Raji (cell line): ENCODE measurements around the gene TBC1D8B.

Source experiments
- POLR2A ChIP-seq: IDR thresholded peaks from 2 replicates; pipeline ENCODE4 v1.6.1; 2011; ENCODE audit warnings: low read depth, low read length, control low read depth; ENCODE audit not compliant: insufficient read depth

The TBC1D8B gene

DNA sequence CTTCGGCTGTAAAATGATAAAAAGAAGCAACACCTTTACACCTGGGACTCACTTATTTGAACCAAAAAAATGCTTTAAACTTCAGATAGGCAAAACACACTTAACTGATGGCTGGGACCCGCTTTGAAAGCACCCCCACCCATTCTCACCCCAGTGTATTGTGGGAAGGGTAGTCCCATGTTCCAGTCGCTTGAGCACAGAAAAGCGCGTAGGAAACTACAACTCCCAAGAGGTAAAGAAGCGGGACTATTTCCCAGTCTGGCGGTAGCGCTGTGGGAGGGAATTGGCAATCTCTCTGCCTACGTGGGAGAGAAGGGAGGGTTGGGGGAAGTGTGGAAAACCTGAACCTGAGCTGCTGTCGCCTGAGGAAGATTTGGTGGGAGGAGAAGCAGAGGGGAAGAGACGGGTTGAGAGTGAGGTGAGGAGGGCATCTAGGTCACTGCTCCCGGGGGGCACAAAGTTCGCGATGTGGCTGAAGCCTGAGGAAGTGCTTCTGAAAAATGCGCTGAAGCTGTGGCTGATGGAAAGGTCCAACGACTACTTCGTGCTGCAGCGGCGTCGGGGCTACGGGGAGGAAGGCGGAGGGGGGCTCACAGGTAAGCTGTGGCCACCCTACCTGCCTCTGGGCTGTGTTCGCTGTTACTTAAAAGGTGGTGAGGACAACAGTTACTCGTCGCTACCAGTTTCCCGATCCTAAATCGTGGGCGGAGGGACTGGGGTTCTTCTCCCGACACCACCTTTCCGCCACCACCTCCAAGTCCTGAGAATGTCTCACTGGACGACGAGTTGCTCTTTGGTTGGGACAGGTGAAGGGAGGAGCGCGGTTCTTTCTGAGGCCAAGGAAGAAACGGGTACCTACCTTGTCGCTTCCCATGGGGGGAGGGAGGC is at the start of gene TBC1D8B:
TSS of gene TBC1D8B (plus strand) at position 286 of the 888 bp plus-strand sequence. CDS start at position 467, 181 bp downstream.
- TF ChIP-seq POLR2A = peak; percentile 71

DNA sequence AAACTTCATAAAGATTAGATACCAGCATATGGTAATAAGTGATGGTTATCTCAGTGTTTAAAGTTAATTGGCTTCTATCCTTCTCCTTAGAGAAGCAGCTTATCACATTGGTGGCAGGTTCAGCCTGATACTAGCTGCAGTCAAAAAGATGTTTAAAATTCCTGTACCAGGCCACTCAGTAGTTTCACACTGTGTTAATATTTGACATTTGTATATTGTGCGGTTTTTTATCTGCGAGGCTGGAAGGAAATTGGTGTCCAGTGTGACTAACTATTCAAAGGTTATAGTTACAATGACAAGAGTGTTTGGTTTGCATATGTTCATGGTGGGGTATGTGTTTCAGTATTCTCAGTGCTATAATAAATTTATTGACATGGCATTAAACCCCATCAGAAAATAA is 27.5 kb upstream of the TBC1D8B start:
- no peak for TF ChIP-seq POLR2A

DNA sequence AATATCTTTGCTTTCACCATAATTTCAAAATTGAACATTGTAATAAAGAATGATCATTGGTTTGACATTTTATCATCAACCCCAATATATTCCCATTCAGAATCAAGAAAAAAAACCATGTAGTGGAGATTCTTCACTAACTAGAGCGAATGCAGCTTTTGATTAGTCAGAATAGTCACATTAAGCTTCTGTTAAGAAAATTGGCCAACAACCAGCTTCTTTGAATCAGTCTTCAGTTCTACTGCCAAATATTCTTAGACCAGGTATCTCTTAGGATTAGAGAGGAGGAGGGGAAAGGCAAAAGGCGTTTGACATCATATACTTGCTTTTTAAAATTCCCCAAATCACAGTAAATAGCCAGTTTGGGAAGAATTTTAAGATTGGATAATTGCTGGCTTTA is 22.2 kb upstream of the TBC1D8B start:
- TF ChIP-seq POLR2A = no peak

DNA sequence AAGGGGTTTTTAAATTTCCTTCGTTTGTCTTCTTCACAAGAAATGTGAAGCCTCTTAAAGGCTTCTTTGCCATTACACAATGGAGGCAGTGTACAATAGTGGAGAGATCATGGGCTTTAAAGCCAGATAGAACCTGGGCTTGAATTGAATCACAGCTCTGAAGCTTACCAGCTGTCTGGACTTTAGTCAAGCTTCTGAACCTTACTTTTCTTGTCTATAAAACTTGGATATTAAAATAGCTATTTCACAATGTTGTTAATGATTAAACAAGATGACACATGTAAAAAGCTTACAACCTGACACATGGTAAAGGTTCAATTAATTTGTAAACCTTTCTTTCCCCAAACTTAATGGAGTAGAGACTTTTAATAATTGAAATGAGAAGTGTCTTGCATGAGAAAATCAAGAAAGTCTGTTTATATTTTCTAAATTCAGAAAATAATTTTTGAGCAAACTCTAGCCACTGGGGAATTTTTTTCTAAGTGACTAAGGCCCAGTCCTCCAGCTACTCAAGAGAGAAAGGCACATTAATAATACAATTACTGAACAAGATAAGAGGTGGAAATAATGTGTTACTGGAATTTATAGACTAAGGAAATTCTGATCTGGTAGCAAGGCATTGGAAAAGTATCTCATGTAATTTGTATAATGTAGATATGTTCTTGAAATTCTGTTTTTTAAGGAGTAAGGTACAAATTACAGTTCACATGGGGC is 21.7 kb upstream of the TBC1D8B start:
- no peak for TF ChIP-seq POLR2A

DNA sequence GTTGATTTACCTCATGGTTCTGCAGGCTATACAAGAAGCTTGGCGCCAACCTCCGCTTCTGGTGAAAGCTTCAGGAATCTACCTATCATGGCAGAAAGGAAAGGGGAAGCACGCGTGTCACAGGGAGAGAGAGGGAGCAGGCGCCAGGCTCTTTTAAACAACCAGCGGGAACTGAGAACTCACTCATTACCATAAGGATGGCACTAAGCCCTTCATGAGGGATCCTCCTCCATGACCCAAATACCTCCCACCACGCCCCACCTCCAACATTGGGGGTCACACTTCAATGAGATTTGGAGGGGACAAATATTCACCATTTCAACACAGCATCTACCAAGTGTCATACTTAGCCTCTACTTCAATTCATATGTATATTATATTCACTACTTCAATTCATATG is 18.8 kb upstream of the TBC1D8B start:
- no peak for TF ChIP-seq POLR2A

DNA sequence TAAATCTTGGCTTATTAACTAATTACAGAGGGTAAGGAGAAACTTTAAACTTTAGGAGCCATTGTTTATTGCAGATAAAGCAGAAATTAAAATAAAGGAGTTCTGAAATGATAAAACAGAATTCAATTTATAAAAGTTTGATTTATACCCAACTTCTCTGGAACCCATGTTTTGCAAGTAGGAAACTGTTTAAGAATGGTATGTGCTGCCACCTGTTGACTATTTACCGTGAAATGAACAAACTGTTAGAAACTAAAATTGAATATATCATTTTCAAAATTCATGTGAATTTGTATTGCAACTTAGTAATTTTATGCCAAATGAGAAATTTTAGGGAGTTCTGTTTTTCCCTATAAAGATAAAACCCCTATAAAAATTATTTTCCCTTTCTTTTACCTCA is 11.0 kb upstream of the TBC1D8B start:
- no peak for TF ChIP-seq POLR2A

DNA sequence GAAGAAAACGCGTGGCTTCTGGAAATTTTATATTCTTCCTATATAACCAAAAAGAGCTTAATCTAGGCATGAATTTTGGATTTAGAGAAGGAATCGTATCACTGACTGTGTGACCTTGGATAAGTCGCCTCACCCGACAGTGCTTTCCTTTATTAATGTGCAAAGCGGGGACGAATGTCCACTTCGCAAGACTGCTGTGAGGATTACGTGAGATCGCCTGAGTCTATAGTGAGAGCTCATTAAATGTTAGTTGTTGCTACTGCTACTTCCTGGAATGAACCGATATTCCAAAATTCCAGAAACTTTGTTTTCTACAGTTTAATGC is 448 bp upstream of the TBC1D8B start:
- no peak for TF ChIP-seq POLR2A

DNA sequence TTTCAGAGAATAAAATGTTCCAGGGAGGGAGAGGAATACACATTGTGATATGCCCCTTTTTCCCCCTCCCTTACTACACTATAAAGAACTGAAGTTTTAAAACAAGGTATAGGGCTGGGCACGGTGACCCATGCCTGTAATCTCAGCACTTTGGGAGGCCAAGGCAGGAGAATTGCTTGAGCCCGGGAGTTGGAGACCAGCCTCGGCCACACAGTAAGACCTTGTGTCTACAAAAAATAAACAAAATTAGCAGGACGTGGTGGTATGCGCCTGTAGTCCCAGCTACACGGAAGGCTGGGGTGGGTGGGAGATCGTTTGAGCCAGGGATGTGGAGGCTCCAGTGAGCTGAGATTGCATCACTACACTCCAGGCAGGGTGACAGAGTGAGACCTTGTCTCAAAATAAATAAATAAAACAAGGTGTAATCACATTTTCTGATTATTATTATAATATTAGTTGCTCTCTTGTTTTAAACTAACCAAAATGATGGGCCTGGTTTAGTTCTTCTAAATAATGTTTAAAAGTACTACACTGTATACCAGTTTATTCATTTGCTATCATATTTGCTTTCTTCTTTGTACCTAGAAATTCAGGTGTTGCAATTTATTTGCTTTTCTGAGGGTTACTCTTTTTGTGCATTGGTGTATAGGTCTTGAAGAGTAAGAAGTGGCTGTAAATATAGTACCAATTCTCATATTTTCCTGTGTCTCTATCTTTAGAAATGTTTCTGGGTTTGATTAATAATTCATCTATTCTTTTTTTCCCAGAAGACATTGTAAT is 8.8 kb downstream of the TBC1D8B start:
- no peak for TF ChIP-seq POLR2A

DNA sequence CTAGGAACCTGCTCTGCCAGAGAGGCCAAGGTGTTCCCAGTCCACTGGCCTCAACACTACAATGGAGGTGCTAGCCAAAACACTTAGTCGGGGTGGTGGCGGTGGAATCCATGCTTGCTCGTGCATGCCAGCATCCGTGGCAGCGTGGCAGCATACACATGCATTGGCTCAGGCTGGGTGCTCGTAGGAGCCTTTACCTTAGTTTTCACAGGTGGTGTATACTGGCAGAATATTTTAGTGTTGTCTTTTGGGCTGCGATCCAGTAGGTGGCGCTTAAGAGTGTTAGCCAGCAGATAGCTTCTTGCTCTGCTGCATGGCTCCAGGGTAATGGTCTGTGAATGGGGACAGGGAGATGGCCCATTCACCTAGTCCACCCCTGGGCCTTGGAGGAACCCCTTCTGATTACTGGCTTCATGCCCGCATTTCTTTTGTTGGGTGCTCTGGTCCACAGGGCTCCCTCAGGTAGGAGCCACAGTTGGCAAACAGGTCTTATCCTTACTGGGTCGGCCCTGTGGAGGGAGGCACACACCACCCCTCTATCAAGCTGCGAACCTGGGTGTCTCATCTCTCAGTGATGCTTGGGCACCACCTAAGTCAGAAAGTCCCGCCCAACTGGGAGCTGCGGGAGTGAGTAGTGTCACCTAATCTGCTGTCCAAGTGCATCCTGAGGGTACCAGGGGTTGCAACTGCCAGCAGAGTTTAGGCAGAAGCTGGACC is 60.7 kb downstream of the TBC1D8B start:
- no peak for TF ChIP-seq POLR2A

DNA sequence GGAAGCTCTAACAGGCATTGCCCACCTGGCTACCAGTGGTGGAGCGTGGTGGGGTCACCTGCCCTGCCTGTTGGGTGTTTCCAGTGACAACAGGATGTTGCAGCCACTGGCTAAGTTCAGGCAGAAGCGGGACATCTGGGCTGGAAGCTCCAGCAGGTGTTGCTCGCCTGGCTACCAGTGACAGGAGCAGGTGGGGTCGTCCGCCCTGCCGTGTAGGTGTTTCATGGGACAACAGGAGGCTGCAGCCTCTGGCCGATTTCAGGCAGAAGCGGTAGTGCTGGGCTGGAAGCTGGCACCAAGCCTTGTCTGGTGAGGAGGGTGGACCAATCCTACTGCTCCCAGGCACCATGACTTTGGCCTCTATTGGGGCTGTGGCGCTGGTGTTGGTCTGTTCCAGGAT is 61.2 kb downstream of the TBC1D8B start:
- no peak for TF ChIP-seq POLR2A

DNA sequence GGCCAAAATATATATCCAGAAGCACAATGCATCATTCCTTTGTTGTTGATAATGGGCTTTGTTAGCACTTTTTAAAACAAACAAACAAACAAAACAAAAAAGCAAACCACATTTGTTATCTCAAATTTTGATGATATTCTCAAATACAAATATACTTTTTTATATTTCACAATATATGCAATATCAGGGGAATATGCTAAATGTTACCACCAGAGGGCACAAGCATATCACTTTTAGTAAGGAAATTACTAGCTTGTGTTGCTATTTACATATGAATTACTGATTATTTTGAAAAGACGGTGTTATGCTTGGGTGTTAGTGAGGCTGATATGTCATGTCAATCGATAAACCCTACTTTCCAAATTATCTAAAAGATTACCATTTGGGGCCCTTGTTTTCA is 71.6 kb downstream of the TBC1D8B start:
- no peak for TF ChIP-seq POLR2A

DNA sequence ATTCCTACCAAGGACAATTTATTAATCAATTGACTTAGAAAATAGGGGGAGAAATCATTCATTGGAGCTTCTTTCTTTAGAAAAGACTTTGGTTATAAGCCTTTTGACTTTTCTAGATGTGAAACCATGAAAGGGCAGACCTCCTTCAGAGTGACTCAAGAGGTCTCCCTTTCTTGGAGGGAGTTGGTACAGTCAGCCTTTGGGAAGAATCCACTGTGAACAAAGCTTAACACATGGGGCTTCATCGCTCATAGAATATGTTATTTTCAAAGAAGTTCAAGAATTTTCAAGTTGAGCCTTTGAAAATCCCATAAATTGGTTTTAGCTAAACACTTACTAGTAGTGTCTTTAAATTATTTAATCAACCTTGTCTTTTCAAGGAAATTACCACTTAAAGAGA is 72.7 kb downstream of the TBC1D8B start:
- no peak for TF ChIP-seq POLR2A

DNA sequence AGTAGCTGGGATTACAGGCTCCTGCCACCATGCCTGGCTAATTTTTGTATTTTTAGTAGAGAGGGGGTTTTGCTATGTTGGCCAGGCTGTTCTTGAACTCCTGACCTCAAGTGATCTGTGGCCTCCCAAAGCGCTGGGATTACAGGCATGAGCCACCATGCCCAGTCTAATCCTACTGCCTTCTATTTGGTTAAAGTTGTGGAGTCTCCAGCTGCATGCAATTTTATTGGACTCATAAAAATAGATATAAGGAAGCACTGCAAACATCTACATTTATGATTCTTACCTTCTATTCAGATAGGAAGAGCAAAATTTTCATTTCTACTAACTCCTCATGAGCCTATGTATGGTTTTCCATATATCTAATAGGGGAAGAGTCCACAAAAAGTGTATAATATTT is 87.0 kb downstream of the TBC1D8B start:
- no peak for TF ChIP-seq POLR2A

DNA sequence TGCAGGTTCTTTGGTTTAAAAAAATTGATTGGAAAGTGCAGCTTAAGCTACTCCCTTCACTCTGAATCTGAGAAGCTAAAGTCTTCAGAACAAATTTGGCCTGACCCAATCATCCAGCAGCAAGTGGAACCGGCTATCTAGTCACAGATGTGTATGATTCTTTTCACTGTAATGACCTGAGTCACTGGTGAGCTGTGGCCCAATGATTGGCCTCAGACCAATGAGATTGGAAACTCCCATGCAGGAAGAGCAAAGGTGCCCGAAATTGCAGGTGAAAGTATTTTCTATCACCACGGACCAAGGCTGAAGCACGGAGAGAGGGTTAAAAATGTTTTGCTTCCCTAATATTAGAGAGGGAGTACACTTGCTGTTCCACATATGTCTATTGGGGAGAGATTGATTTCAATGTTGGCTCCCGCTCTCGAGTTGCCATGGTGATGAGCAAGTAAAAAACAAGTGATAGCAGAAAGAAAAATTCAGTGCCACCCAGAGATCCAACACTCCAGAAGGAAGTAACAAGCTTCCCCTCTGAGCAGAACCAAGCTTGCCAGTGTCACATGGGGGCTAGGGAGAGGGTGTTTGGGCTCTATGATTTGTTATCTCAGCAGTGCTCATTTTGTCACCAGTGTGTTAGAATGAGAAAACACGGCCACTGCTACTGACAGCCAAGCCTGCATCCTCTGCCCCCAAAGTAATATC is 89.4 kb downstream of the TBC1D8B start:
- TF ChIP-seq POLR2A = no peak
